OCI-LY7 (cell line): Measurements from ENCODE around the gene NT5M. TPM values are rescaled to one million over a fixed set of nuclear protein-coding genes. Genes with fewer than 3 reads are reported as not detected.

Experiments
- BruUV-seq: library from RNA; stranded (reverse); fragments of 400-500 nt; replicated peaks from 2 replicates; lab custom pipeline; 2021; lab: Mats Ljungman, UMichigan
- CTCF ChIA-PET: fragments of 300-600 bp; sonication (Branson Sonifier 250); formaldehyde crosslinking; loops from one replicate; lab custom pipeline; 2022; ENCODE audit warnings: antibody characterized with exemption; ENCODE audit not compliant: unreplicated experiment; lab: Charles Lee
- POLR2A ChIA-PET: fragments of 300-600 bp; sonication (Branson Sonifier 250); formaldehyde crosslinking; loops from one replicate; lab custom pipeline; 2022; ENCODE audit warnings: antibody characterized with exemption; lab: Charles Lee
- DNase-seq: peaks from one replicate; pipeline ENCODE4 v3.0.0-alpha.2; 2015; ENCODE audit warnings: low spot score
- H2AFZ ChIP-seq: fragments of 200-600 bp; sonication (generic), shearing (Covaris generic); 2 replicates; pipeline ENCODE4 v1.6.1; 2014; ENCODE audit warnings: mild to moderate bottlenecking, antibody characterized with exemption, low read length, moderate library complexity
- H3K27ac ChIP-seq: fragments of 200-600 bp; sonication (generic); 2 replicates; pipeline ENCODE4 v1.5.1; 2014; ENCODE audit warnings: mixed run types, low read depth, mild to moderate bottlenecking, moderate library complexity, low read length, inconsistent platforms; ENCODE audit not compliant: poor library complexity, severe bottlenecking
- H3K36me3 ChIP-seq: fragments of 200-600 bp; sonication (generic); 2 replicates; pipeline ENCODE4 v1.6.1; 2014; ENCODE audit warnings: mild to moderate bottlenecking, antibody characterized with exemption, low read length, moderate library complexity, mixed read lengths; ENCODE audit not compliant: insufficient read depth
- H3K4me1 ChIP-seq: fragments of 200-600 bp; sonication (generic); 2 replicates; pipeline ENCODE4 v1.5.1; 2014; ENCODE audit warnings: mild to moderate bottlenecking, low read length; ENCODE audit not compliant: insufficient read depth, poor library complexity, severe bottlenecking
- H3K4me2 ChIP-seq: fragments of 200-600 bp; sonication (generic); 2 replicates; pipeline ENCODE4 v1.6.1; 2014; ENCODE audit warnings: mild to moderate bottlenecking, low read length
- H3K4me3 ChIP-seq: fragments of 200-600 bp; sonication (generic); 2 replicates; pipeline ENCODE4 v1.5.1; 2014; ENCODE audit warnings: mild to moderate bottlenecking, low read depth, low read length; ENCODE audit not compliant: poor library complexity, severe bottlenecking
- H3K79me2 ChIP-seq: fragments of 200-600 bp; sonication (generic); 2 replicates; pipeline ENCODE4 v1.6.1; 2016; ENCODE audit warnings: low read depth, mild to moderate bottlenecking, low read length, moderate library complexity, mixed read lengths; ENCODE audit not compliant: insufficient read depth
- H3K9me2 ChIP-seq: fragments of 200-600 bp; sonication (generic); 2 replicates; pipeline ENCODE4 v1.6.1; 2016; ENCODE audit warnings: mild to moderate bottlenecking, low read length, mixed read lengths; ENCODE audit not compliant: insufficient read depth
- H3K9me3 ChIP-seq: fragments of 200-600 bp; sonication (generic); 2 replicates; pipeline ENCODE4 v1.6.1; 2014; ENCODE audit warnings: mild to moderate bottlenecking, mixed run types, low read length, mixed read lengths
- H4K20me1 ChIP-seq: fragments of 200-600 bp; sonication (generic); 2 replicates; pipeline ENCODE4 v1.6.1; 2014; ENCODE audit warnings: mild to moderate bottlenecking, antibody characterized with exemption, low read length, moderate library complexity, mixed read lengths; ENCODE audit not compliant: insufficient read depth
- EZH2phosphoT487 ChIP-seq: fragments of 200-600 bp; sonication (generic); IDR thresholded peaks from 2 replicates; pipeline ENCODE4 v1.6.1; 2018; ENCODE audit warnings: low read depth, borderline replicate concordance, mild to moderate bottlenecking, mixed run types, antibody characterized with exemption, low read length, moderate library complexity, mixed read lengths
- intact Hi-C: fragments of 100-400 bp; cut with micrococcal nuclease; formaldehyde crosslinking; loops from one replicate; pipeline ENCODE4 v1.10.0; 2022; ENCODE audit not compliant: unreplicated experiment
- total RNA-seq, 2 experiments: library from RNA; depleted of rRNA in 1 of 2; stranded (reverse); fragments of >200 nt in 1 of 2; shearing (Covaris generic) in 1 of 2; gene quantifications; 2 replicates each; pipeline ENCODE4 v1.2.3, GENCODE V29; 2014 to 2022
- TF ChIP-seq, protein P1 (sequence below): fragments of 200-600 bp; sonication (generic); conservative IDR thresholded peaks from 2 replicates; pipeline ENCODE4 v1.5.1; 2014; ENCODE audit warnings: mild to moderate bottlenecking, antibody characterized with exemption, low read length, moderate library complexity, mixed read lengths

NT5M gene
- total RNA-seq, 2 experiments from 2014 or later = 8.2 to 14.0 TPM

DNA sequence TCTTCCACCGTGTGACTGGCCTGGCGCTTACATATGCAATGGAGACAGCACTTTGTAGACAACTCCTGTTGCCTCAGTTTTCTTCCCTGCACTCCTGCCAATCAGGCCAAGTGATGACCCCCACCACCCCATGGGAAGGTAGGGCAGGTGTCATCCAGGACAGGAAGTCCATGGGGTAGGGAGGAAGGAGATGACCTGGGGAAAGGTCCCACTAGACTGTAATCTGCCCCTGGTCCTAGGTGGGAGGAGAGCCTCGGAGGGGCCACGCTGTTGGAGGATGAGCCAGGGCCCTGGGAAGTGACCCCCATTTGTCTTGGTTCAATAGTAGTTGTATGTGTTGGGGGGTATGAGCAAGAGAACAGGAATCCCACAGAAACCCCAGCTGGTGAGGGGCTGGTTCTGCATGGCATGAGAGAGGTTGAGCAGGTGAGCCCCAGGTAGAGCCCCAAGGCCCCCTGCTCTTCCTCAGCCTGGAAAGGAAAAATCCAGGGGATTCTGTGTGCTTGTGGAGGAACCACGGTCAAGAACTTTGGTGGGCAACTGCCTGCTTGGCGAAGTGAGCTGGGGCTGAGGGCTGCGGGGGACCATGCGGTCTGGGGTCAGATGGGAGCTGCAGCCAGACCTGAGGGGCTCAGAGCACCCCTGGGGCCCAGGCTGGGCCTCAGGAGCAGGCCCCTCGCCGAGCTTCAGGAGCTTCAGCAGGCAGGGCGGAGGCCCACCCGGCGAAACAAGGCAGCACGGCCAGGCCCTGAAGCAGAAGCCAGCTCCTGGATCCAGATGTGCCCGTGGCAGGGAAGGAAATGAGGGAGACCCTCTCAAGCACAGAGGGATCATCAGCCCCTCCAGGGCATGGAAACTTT is 50.7 kb downstream of the NT5M start:
- no peaks in the 10 kb centered on the region for H3K9me2 ChIP-seq
- no peak overlapping the region for H2AFZ ChIP-seq
- H3K79me2 ChIP-seq = no peaks in the 10 kb centered on the region
- H3K9me3 ChIP-seq = no peaks in the 10 kb centered on the region
- POLR2A ChIA-PET = no interaction called here
- CTCF ChIA-PET = interaction anchor here (1.7 kb wide), 1 partner anchor 288 kb away, joined by 4 read pairs; no protein-coding TSS in a partner anchor
- no peak overlapping the region for H3K4me3 ChIP-seq
- no peaks in the 10 kb centered on the region for H3K36me3 ChIP-seq
- BruUV-seq = no TSS peak
- H3K4me1 ChIP-seq = no peaks in the 10 kb centered on the region
- H4K20me1 ChIP-seq = no peaks in the 10 kb centered on the region
- no peak for TF ChIP-seq EZH2phosphoT487
- TF ChIP-seq, protein P1, sequence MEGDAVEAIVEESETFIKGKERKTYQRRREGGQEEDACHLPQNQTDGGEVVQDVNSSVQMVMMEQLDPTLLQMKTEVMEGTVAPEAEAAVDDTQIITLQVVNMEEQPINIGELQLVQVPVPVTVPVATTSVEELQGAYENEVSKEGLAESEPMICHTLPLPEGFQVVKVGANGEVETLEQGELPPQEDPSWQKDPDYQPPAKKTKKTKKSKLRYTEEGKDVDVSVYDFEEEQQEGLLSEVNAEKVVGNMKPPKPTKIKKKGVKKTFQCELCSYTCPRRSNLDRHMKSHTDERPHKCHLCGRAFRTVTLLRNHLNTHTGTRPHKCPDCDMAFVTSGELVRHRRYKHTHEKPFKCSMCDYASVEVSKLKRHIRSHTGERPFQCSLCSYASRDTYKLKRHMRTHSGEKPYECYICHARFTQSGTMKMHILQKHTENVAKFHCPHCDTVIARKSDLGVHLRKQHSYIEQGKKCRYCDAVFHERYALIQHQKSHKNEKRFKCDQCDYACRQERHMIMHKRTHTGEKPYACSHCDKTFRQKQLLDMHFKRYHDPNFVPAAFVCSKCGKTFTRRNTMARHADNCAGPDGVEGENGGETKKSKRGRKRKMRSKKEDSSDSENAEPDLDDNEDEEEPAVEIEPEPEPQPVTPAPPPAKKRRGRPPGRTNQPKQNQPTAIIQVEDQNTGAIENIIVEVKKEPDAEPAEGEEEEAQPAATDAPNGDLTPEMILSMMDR = no peak
- no peak for DNase-seq
- H3K4me2 ChIP-seq = no peak overlapping the region
- intact Hi-C loops = no loop called here
- no peak overlapping the region for H3K27ac ChIP-seq

DNA sequence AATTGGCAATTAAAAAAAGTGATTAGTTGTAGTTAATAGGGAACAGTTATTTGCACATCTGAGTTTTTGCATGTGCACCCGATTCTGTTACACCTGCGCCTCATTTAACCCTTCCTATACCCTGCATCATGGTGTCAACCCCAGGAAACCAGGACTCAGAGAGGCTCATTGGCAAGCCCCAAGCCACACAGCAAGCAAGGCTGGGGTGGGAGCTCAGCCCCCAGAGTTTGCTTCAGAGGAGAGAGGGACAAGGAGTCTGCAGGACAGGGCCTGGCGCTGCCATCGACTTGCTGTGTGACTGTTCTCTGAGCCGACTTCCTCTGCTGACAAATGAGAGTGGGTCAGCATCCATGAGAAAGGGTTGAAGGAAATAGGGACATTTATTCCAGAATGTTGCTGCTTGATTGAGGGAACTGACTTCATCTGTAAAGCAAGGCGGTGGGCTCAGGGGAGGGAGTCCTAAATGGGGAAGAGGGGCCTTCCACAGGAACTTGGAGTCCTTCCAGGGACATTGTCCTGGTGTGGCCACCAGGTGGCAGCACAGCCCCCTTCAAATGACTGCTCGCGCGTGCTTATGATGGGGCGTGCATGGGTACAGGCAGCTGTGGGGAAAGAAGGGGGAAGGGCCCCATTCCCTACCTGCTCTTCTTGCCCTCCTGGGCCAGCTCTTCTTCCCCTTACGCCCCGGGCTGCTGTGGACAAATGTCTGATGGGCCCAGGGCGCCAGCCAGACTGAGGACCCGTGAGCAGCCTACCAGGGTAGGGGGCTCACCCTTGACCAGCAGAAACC is 51.6 kb downstream of the NT5M start:
- peak; percentile 83 for DNase-seq
- no peaks in the 10 kb centered on the region for H3K79me2 ChIP-seq
- H3K27ac ChIP-seq = no peak overlapping the region
- ChIA-PET CTCF (interaction anchor here (0.5 to 1.7 kb wide), 5 partner anchors 37 to 613 kb away, joined by 3 to 10 read pairs (median 4); no protein-coding TSS in a partner anchor), POLR2A (no interaction called here)
- H3K4me1 ChIP-seq = no peaks in the 10 kb centered on the region
- no peak overlapping the region for H3K4me2 ChIP-seq
- BruUV-seq = no TSS peak
- no peak for TF ChIP-seq EZH2phosphoT487
- TF ChIP-seq, protein P1 = peak; percentile 90
- H4K20me1 ChIP-seq = no peaks in the 10 kb centered on the region
- H3K4me3 ChIP-seq = no peak overlapping the region
- H3K9me2 ChIP-seq = no peaks in the 10 kb centered on the region
- intact Hi-C loops = loop anchor here (1.0 to 5.0 kb wide), 3 partner anchors 48 to 213 kb away; no protein-coding TSS in a partner anchor
- H2AFZ ChIP-seq = 0 out of 2 replicates have a peak overlapping the region, but pooled peaks have one; percentile 38
- H3K36me3 ChIP-seq = no peaks in the 10 kb centered on the region
- no peaks in the 10 kb centered on the region for H3K9me3 ChIP-seq
